ENCODE results near the gene MTUS2. TPM values are rescaled to one million over a fixed set of nuclear protein-coding genes. Genes with fewer than 3 reads are reported as not detected.

The MTUS2 gene
- total RNA-seq, 2 donors from 2014 or later: 0.02 TPM; not detected in 1

DNA sequence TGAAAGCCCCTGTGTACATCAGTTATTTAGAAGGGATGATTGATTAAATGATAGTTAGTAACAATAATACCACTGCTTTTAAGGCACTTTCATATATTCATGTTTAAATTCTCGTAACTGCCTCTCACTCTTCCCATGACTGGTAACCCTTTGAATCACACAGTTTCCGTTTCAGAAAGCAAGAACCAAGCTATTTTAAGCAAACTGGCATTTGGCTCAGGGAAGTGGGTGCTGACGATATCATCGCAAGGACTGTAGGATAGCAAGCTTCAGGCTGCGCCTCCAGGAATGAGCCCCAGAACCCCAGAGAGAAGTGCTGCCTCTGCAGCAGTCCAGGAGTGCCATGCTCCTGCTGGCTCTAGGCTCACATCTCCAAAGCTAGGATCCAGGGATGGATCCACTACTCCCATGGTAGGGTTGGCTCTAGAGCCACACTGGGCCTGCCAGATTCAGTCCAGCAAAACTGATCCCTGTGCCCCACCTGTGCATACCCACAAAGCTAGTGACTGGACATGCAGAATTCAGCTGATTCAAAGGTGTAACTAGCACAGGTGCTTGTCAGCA, 461.9 kb downstream of the MTUS2 start:
- no peak overlapping the region for H3K4me3 Mint-ChIP-seq
- H3K9me3 Mint-ChIP-seq: peaks cover 0 to 1% of the 10 kb centered on the region in 2 donors
- no peaks in the 10 kb centered on the region for H3K4me1 Mint-ChIP-seq (ENCODE audit: low read depth)
- no peak for DNase-seq
- H3K27ac Mint-ChIP-seq: no peak overlapping the region
- H3K36me3 Mint-ChIP-seq (ENCODE audit: insufficient read depth in 2 of 2): no peaks in the 10 kb centered on the region
- ATAC-seq (replicated peaks in 1 of 2): no peak
- H3K27me3 Mint-ChIP-seq (ENCODE audit: low read depth): peaks cover 2% of the 10 kb centered on the region

DNA sequence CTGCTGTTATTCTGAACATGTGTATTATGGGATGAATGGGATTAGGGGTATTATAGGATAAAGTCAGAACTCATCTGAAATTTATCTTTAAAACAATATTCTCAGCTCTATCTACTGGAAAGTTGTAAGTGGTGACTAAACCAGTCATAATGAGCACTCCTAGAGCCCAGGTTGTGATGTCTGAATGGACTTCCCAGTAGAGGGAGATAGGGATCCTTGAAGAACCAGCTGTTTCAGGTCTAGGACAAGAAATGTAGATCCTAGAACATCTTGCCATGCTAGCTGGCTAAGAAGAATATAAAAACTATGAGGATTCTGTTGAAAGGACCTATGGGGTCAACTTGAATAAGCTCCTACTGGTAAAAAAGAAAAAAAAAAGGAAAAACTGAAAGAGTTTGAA, 464.6 kb downstream of the MTUS2 start:
- Mint-ChIP-seq H3K9me3 (no peaks in the 10 kb centered on the region), H3K27ac (no peak overlapping the region), H3K4me1 (ENCODE audit: low read depth) (no peaks in the 10 kb centered on the region), H3K36me3 (ENCODE audit: insufficient read depth in 2 of 2) (no peaks in the 10 kb centered on the region), H3K27me3 (ENCODE audit: low read depth) (peaks cover 5% of the 10 kb centered on the region), H3K4me3 (no peak overlapping the region)
- ATAC-seq (replicated peaks in 1 of 2) (no peak), DNase-seq (no peak)

DNA sequence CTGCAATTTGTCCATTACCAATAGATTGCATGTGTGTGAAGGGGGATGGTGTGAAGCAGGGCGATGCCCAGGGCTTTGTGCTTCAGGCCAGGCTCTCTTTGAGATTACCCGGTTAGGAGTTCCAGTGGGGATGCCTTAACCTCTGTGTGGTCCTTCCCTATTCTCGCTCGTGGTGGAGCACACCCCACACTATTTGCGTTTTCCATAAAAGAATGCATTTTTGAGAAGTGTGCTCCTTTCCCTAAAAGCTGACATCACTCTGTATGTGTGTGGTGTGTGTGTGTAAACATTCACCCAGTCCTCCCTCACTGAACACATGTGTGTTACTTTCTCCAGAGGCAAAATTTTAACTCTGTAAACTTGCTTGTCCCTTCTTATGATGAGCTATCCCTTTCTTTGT, 467.1 kb downstream of the MTUS2 start:
- Mint-ChIP-seq H3K27me3 (ENCODE audit: low read depth) (peaks cover 5% of the 10 kb centered on the region), H3K4me3 (no peak overlapping the region), H3K4me1 (ENCODE audit: low read depth) (no peaks in the 10 kb centered on the region), H3K9me3 (peaks cover 0 to 3% of the 10 kb centered on the region in 2 donors), H3K36me3 (ENCODE audit: insufficient read depth in 2 of 2) (no peaks in the 10 kb centered on the region), H3K27ac (no peak overlapping the region)
- DNase-seq (no peak), ATAC-seq (replicated peaks in 1 of 2) (no peak)

DNA sequence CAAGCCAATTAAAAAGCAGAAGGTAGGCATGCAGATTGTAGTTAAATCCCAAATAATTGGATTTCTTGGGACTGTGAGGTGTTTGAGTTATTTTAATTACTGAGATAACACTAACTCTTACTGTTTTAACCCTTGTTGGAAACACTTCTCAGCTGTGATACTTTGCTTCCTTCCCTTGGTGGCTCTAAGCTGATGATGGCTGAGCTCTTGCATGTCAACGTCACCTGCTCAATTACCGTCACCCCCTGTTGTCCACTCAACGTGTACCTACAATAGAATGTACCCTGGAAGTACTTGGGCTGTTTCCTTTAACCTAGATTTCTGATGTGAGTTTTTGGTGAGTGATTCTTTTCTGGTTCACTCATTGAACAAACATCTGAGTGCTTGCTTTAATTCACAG, 471.9 kb downstream of the MTUS2 start:
- Mint-ChIP-seq H3K27me3 (ENCODE audit: low read depth) (peaks cover 5% of the 10 kb centered on the region), H3K27ac (no peak overlapping the region), H3K4me3 (no peak overlapping the region), H3K4me1 (ENCODE audit: low read depth) (no peaks in the 10 kb centered on the region), H3K36me3 (ENCODE audit: insufficient read depth in 2 of 2) (no peaks in the 10 kb centered on the region), H3K9me3 (peaks cover 0 to 3% of the 10 kb centered on the region in 2 donors)
- DNase-seq (no peak), ATAC-seq (replicated peaks in 1 of 2) (no peak)

DNA sequence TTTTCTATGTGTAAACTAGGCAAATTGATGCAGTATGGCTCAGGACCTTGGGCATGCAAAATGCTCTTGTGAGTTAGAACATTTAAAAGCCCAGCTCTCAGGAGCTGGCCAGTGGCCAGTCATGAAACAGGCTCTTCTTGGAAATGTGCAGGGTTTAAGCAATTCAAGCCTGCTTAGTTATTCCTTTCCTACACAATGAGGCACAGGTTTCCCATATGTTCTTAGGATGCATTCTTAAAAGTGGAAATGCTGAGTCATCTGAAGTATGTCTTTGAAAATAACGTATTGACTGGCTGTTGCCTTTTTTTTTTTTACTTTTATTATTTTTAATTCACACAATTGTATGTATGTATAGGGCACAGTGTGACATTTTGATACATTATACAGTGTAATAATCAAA, 474.7 kb downstream of the MTUS2 start:
- peaks cover 0 to 3% of the 10 kb centered on the region in 2 donors for H3K9me3 Mint-ChIP-seq
- no peaks in the 10 kb centered on the region for H3K27me3 Mint-ChIP-seq (ENCODE audit: low read depth)

DNA sequence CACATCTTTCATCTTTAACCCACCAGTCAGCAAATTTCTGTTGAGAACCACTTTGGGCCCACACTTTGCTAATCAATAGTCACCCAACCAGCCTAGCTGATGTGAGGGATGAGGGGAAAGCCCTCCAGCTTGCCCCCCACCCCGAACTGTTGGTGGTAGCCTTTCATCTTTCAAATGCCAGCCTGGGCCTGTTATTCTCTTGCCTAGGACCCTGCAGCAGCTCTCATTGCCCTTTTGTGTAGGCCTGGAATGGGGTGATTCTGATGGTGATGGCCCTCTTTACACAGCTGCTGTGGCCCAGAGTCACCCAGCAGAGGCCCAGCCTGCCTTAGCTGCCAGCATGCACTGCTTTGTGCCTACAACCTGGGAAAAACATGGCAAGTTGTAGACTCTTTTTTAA, 480.9 kb downstream of the MTUS2 start:
- no peak overlapping the region for H3K4me3 Mint-ChIP-seq
- H3K4me1 Mint-ChIP-seq (ENCODE audit: low read depth): no peaks in the 10 kb centered on the region
- H3K9me3 Mint-ChIP-seq: peaks cover 13 to 20% of the 10 kb centered on the region in 2 donors
- no peak for ATAC-seq (replicated peaks in 1 of 2)
- no peak for DNase-seq
- no peaks in the 10 kb centered on the region for H3K27me3 Mint-ChIP-seq (ENCODE audit: low read depth)
- peaks cover 0 to 4% of the 10 kb centered on the region in 2 donors for H3K36me3 Mint-ChIP-seq (ENCODE audit: insufficient read depth in 2 of 2)
- no peak overlapping the region for H3K27ac Mint-ChIP-seq

More for the DNA sequence above, 474.7 kb downstream of the MTUS2 start:
- Mint-ChIP-seq H3K4me1 (ENCODE audit: low read depth) (no peaks in the 10 kb centered on the region), H3K27ac (no peak overlapping the region), H3K4me3 (no peak overlapping the region), H3K36me3 (ENCODE audit: insufficient read depth in 2 of 2) (no peaks in the 10 kb centered on the region)
- DNase-seq: no peak
- no peak for ATAC-seq (replicated peaks in 1 of 2)

DNA sequence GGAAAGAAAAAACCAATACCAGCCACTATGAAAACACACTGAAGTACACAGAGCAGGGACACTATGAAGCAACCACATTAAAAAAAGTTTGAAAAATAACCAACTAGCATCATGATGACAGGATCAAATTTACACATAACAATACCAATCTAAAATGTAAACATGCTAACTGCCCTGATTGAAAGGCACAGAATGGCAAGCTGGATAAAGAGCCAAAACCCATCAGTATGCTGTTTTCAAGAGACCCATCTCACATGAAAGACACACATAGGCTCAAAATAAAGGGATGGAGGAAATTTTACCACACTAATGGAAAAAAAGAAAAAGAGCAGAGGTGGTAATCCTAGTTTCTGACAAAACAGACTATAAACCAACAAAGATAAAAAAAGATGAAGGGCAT, 484.0 kb downstream of the MTUS2 start:
- DNase-seq (no peak), ATAC-seq (replicated peaks in 1 of 2) (no peak)
- peaks cover 0 to 6% of the 10 kb centered on the region in 2 donors for H3K36me3 Mint-ChIP-seq (ENCODE audit: insufficient read depth in 2 of 2)
- no peaks in the 10 kb centered on the region for H3K27me3 Mint-ChIP-seq (ENCODE audit: low read depth)
- no peaks in the 10 kb centered on the region for H3K4me1 Mint-ChIP-seq (ENCODE audit: low read depth)
- H3K9me3 Mint-ChIP-seq: peaks cover 16 to 26% of the 10 kb centered on the region in 2 donors
- H3K4me3 Mint-ChIP-seq: no peak overlapping the region
- H3K27ac Mint-ChIP-seq: no peak overlapping the region

DNA sequence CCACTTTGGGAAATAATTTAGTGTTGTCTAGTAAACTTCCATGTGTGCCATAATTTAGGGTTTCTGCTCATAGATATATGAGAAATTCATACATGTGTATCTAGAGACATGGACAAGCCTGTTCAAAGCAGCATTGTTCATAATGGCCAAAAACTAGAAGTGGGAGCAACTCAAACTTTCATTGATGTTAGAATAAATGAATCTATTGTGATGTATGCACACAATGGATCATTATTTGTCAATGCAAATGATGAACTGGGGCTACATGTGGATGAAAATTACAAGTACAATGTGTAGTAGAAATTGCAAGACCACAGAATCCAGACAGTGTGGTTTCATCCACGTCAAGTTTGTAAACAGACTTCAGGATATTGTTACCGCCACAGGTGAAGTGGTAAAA, 490.7 kb downstream of the MTUS2 start:
- ATAC-seq (replicated peaks in 1 of 2): no peak
- Mint-ChIP-seq H3K4me3 (no peak overlapping the region), H3K27me3 (ENCODE audit: low read depth) (no peaks in the 10 kb centered on the region), H3K36me3 (ENCODE audit: insufficient read depth in 2 of 2) (peaks cover 0 to 2% of the 10 kb centered on the region in 2 donors), H3K27ac (no peak overlapping the region), H3K9me3 (peaks cover 3 to 6% of the 10 kb centered on the region in 2 donors), H3K4me1 (ENCODE audit: low read depth) (no peaks in the 10 kb centered on the region)
- no peak for DNase-seq

DNA sequence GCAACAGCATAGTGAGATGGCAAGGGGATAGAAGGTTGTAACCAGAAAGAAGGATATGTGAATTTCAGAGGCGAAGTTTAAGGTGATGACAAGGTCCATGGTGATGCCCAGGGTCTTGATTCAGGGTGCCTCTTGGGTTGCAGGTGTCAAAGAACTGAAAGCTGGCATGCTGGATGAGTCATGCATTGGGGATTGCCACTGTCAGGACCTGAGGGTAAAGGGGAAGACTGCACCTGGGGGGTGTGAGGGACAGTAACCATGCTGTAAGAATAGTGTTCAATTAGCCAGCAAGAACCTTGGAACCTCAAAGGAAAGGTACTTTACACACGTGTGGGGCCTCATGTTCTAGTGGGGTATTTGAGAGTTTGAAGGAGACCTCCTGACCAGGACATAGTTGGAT, 495.7 kb downstream of the MTUS2 start:
- Mint-ChIP-seq H3K36me3 (ENCODE audit: insufficient read depth in 2 of 2) (no peaks in the 10 kb centered on the region), H3K27ac (no peak overlapping the region), H3K27me3 (ENCODE audit: low read depth) (no peaks in the 10 kb centered on the region), H3K4me1 (ENCODE audit: low read depth) (no peaks in the 10 kb centered on the region), H3K9me3 (no peaks in the 10 kb centered on the region), H3K4me3 (no peak overlapping the region)
- DNase-seq (no peak), ATAC-seq (replicated peaks in 1 of 2) (no peak)

DNA sequence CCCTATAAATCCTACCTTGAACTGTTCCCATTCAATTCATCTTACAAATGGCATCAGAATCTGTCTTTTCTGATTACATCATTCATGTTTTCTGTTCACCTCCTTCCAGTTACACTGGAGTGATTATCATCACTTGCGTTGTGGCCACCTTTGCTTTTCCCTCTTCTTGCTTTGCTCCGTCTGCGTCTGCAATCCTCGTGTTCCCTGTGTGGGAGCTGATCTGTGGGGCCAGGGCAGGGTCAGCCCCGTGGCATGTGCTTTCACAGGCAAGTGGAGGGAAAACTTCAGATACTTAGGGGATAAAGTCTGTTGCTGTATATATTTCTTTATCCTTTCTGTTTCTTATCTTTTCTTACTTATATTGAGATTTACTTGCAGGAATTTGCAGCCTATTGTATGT, 497.7 kb downstream of the MTUS2 start:
- DNase-seq (no peak), ATAC-seq (replicated peaks in 1 of 2) (no peak)
- no peaks in the 10 kb centered on the region for H3K9me3 Mint-ChIP-seq
- H3K36me3 Mint-ChIP-seq (ENCODE audit: insufficient read depth in 2 of 2): no peaks in the 10 kb centered on the region
- no peak overlapping the region for H3K4me3 Mint-ChIP-seq
- H3K27me3 Mint-ChIP-seq (ENCODE audit: low read depth): no peaks in the 10 kb centered on the region
- H3K4me1 Mint-ChIP-seq (ENCODE audit: low read depth): no peaks in the 10 kb centered on the region
- peak overlapping the region; percentile 67 for H3K27ac Mint-ChIP-seq

DNA sequence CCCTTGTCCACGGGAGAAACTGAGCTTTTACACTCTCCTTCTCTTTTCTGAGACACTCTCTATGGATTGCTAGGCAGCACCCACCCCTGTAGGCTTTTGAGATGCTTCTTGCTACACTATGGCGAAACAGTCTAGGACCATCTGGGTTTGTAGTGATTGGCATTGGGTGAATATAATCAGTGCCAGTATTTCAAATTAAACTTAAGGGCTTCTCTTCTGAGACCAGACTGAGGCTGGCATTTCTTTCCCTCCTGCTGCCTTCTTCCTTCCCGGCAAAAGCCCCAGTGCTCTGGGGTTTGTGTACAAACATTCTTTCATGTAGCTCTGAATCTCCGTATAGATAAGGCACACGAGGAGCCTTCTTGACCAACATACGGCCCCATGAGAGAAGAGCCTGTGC, 498.6 kb downstream of the MTUS2 start:
- H3K27ac Mint-ChIP-seq: no peak overlapping the region
- ATAC-seq (replicated peaks in 1 of 2): no peak

DNA sequence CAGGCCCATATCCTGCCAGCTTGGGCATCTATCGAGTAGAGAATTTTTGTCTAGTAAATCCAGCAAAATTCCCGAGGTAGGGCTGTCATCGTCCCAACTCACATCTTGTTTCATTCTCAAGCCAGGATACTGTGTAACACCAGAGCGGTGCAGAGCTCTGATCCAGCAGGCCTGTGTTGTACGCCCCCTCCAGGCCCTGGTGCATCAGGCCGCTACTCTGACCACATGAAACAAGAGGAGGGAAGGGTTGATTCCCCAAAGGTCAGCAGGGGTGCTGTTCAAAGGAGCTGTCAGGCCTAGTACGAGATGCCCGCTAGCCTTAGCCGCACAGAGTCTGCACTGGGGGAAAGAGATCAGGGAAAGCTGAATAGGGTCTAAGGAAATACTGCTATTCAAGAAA, 499.3 kb downstream of the MTUS2 start:
- Mint-ChIP-seq H3K4me1 (ENCODE audit: low read depth) (no peaks in the 10 kb centered on the region), H3K9me3 (no peaks in the 10 kb centered on the region), H3K27ac (no peak overlapping the region), H3K27me3 (ENCODE audit: low read depth) (no peaks in the 10 kb centered on the region), H3K4me3 (no peak overlapping the region), H3K36me3 (ENCODE audit: insufficient read depth in 2 of 2) (no peaks in the 10 kb centered on the region)
- no peak for DNase-seq
- ATAC-seq (replicated peaks in 1 of 2): no peak

More for the DNA sequence above, 498.6 kb downstream of the MTUS2 start:
- H3K9me3 Mint-ChIP-seq: no peaks in the 10 kb centered on the region
- H3K36me3 Mint-ChIP-seq (ENCODE audit: insufficient read depth in 2 of 2): no peaks in the 10 kb centered on the region
- H3K4me3 Mint-ChIP-seq: no peak overlapping the region
- H3K4me1 Mint-ChIP-seq (ENCODE audit: low read depth): no peaks in the 10 kb centered on the region
- no peaks in the 10 kb centered on the region for H3K27me3 Mint-ChIP-seq (ENCODE audit: low read depth)
- no peak for DNase-seq

DNA sequence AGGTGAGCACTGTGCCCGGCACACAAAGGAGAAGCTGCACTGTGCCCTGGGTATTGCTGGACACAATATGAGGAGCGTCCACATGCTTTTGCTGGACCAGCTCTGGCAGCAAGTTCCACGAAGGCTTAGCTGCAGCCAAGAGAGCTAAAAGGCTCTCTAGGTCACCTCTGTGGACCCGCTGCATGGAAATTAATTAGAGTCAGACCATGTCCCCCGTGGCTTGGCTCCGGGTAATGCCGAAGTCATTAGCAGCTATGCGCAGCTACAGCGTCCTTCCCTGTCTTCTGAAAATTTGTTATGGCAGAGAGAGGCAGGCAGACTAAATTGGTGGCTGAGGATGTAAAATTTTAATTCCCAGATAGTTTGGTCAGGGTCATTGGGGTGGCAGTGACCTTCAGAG, 503.8 kb downstream of the MTUS2 start:
- Mint-ChIP-seq H3K4me1 (ENCODE audit: low read depth) (no peaks in the 10 kb centered on the region), H3K36me3 (ENCODE audit: insufficient read depth in 2 of 2) (peaks cover 0 to 2% of the 10 kb centered on the region in 2 donors), H3K27me3 (ENCODE audit: low read depth) (no peaks in the 10 kb centered on the region), H3K9me3 (peaks cover 0 to 1% of the 10 kb centered on the region in 2 donors), H3K4me3 (no peak overlapping the region), H3K27ac (no peak overlapping the region)
- no peak for ATAC-seq (replicated peaks in 1 of 2)
- no peak for DNase-seq

DNA sequence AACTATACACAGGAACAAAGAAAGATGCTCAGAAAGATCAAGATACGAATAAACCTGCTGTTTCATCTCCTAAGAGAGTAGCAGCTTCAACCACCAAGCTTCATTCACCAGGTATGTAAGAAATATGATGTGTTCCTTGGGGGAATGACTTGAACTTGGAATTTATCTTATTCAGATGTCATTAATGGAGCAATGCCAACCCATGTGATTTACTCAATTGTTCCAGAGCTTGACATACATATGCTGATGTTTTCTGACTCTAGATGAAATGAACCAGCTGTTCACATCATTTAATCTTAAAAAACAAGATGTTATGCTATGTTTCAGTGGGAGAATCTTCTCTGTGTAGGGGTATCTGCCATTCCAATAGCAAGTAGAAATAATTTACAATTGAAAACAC, 504.5 kb downstream of the MTUS2 start:
- DNase-seq (no peak), ATAC-seq (replicated peaks in 1 of 2) (no peak)

More for the DNA sequence above, 504.5 kb downstream of the MTUS2 start:
- no peaks in the 10 kb centered on the region for H3K4me1 Mint-ChIP-seq (ENCODE audit: low read depth)
- peaks cover 0 to 2% of the 10 kb centered on the region in 2 donors for H3K36me3 Mint-ChIP-seq (ENCODE audit: insufficient read depth in 2 of 2)
- H3K27ac Mint-ChIP-seq: no peak overlapping the region
- no peaks in the 10 kb centered on the region for H3K27me3 Mint-ChIP-seq (ENCODE audit: low read depth)
- no peak overlapping the region for H3K4me3 Mint-ChIP-seq
- peaks cover 0 to 1% of the 10 kb centered on the region in 2 donors for H3K9me3 Mint-ChIP-seq

Data from activated T-cell treated with anti-CD3 and anti-CD28 coated beads, Interleukin-2, amount 50 U/mL, for 72 hours (primary cell).